K562 (cell line): ENCODE measurements around the gene IL1RN. TPM values are rescaled to one million over a fixed set of nuclear protein-coding genes. Genes with fewer than 3 reads are reported as not detected.

Experiments
- BRD4 ChIP-seq: fragments of 200-600 bp; sonication (generic); IDR thresholded peaks from 2 replicates; pipeline ENCODE4 v1.6.1; 2017; ENCODE audit warnings: inconsistent platforms
- CBX3 ChIP-seq, 2 experiments: IDR thresholded peaks; 1 replicate in 1 of 2; 2 replicates in 1 of 2; pipeline ENCODE4 v1.6.1; 2012; ENCODE audit warnings: inconsistent platforms in 2 of 2, low read length in 2 of 2, borderline replicate concordance in 1 of 2, control low read depth in 1 of 2
- DPF2 ChIP-seq: fragments of 450-650 bp; IDR thresholded peaks from 2 replicates; pipeline ENCODE4 v1.6.1; 2016
- ERF ChIP-seq: fragments of 450-650 bp; formaldehyde crosslinking; IDR thresholded peaks from 2 replicates; pipeline ENCODE4 v1.4.0; 2020; ENCODE audit warnings: mild to moderate bottlenecking, mixed read lengths
- ESRRB ChIP-seq: fragments of 250-450 bp; sonication (Bioruptor Pico); IDR thresholded peaks from 2 replicates; pipeline ENCODE4 v1.5.0; 2020; ENCODE audit warnings: mild to moderate bottlenecking, moderate library complexity, borderline replicate concordance
- MIER1 ChIP-seq: fragments of 450-650 bp; IDR thresholded peaks from 2 replicates; pipeline ENCODE4 v1.6.1; 2016; ENCODE audit warnings: antibody characterized with exemption, mild to moderate bottlenecking, low read depth
- NCOR1 ChIP-seq: fragments of 450-650 bp; IDR thresholded peaks from 2 replicates; pipeline ENCODE4 v1.6.1; 2016; ENCODE audit warnings: mild to moderate bottlenecking, moderate library complexity
- SMAD4 ChIP-seq: fragments of 250-450 bp; sonication (Bioruptor Pico); conservative IDR thresholded peaks from 2 replicates; pipeline ENCODE4 v1.8.0; 2021; ENCODE audit warnings: inconsistent platforms, mild to moderate bottlenecking, moderate library complexity
- TAF7 ChIP-seq: fragments of 450-650 bp; IDR thresholded peaks from 2 replicates; pipeline ENCODE4 v1.6.1; 2016; ENCODE audit warnings: missing genetic modification characterization, missing compliant biosample characterization
- TOE1 ChIP-seq, 2 experiments: fragments of 450-650 bp in 1 of 2; sonication (generic) in 1 of 2; formaldehyde crosslinking in 1 of 2; IDR thresholded peaks; 2 replicates each; pipeline versions ENCODE4 v1.7.1 to v1.8.0; 2016 to 2022; ENCODE audit warnings: borderline replicate concordance in 2 of 2, mild to moderate bottlenecking in 2 of 2, antibody characterized with exemption in 1 of 2, inconsistent platforms in 1 of 2, low read depth in 1 of 2, missing genetic modification reagents in 1 of 2, moderate library complexity in 1 of 2
- ZBTB11 ChIP-seq, 3 experiments: fragments of 200-800 bp in 1 of 3; fragments of 250-450 bp in 1 of 3; fragments of 450-650 bp in 1 of 3; sonication (Bioruptor Pico) in 1 of 3; sonication (Bioruptor generic) in 1 of 3; formaldehyde crosslinking in 1 of 3; IDR thresholded peaks; 2 replicates each; pipeline versions ENCODE4 v1.6.1 to v1.8.0; 2016 to 2022; ENCODE audit warnings: mild to moderate bottlenecking in 2 of 3, missing genetic modification characterization in 2 of 3, missing compliant biosample characterization in 1 of 3, moderate library complexity in 1 of 3
- ZBTB40 ChIP-seq, 2 experiments: fragments of 450-650 bp in 1 of 2; sonication (generic) in 1 of 2; formaldehyde crosslinking in 1 of 2; IDR thresholded peaks; 2 replicates each; pipeline versions ENCODE4 v1.7.1 to v1.9.0; 2016 to 2022; ENCODE audit warnings: inconsistent platforms in 1 of 2, mild to moderate bottlenecking in 1 of 2, missing genetic modification reagents in 1 of 2
- ZNF668 ChIP-seq: fragments of 250-450 bp; sonication (Bioruptor Pico); IDR thresholded peaks from 2 replicates; pipeline ENCODE4 v1.8.0; 2022; ENCODE audit warnings: mild to moderate bottlenecking, inconsistent platforms
- polyA plus RNA-seq, 8 experiments: library from polyadenylated mRNA; depleted of rRNA in 4 of 8; stranded (reverse) in 5 of 8; unstranded in 3 of 8; fragments of >200 nt; fragmentation: Nextera tagmentation in 2 of 8; fragmentation: Illumina TruSeq in 1 of 8; extraction: Ambion mirVana in 2 of 8; extraction: Trizol in 1 of 8; gene quantifications; 2 replicates each; pipeline versions ENCODE4 v1.2.1 to v1.2.3, GENCODE V29; 2011 to 2014; ENCODE audit warnings: inconsistent platforms in 1 of 8, missing spikeins in 1 of 8
- total RNA-seq, 7 experiments: library from RNA; depleted of rRNA in 6 of 7; stranded (reverse); fragments of >200 nt in 6 of 7; fragmentation: Illumina TruSeq in 2 of 7; extraction: Trizol in 2 of 7; gene quantifications; 2 replicates each; pipeline versions ENCODE4 v1.2.1 to v1.2.3, GENCODE V29; 2011 to 2021; ENCODE audit warnings: low replicate concordance in 1 of 7

The IL1RN gene
- total and polyA plus RNA-seq, 9 of the 15 experiments (the other 6 are each of a cell fraction or from before 2014, with no cell fraction given): 0.13 TPM; not detected in 8

GRCh38 chr2:113173542-113174375 lies 46.4 kb downstream of the IL1RN start, which contains the start of gene PSD4 (continued):
- TF ChIP-seq ERF (0 out of 2 replicates have a peak, but pooled peaks have one; percentile 66), NCOR1 (peak; percentile 39), BRD4 (peak; percentile 29; the same call in 1 of the 2 replicates), DPF2 (peak; percentile 72), SMAD4 (CRISPR knock-in tag) (peak; percentile 49; the same call in 1 of the 2 replicates), ESRRB (no peak), ZNF668 (no peak), MIER1 (0 out of 2 replicates have a peak, but pooled peaks have one; percentile 28), TAF7 (tag) (no peak), CBX3 (IDR thresholded peaks at IDR 0.05; ENCODE audit: borderline replicate concordance in 1 of 2, low read length in 2 of 2) (peak in 1 of 2 experiments; percentile 65; a peak in 1 of 3 replicates), ZBTB11 (CRISPR knock-in tag; IDR thresholded peaks at IDR 0.05) (peak in 2 of 3 experiments; percentile 46 to 91; a peak in 2 of 6 replicates), ZBTB40 (IDR thresholded peaks at IDR 0.05) (peak; percentile 86), ZBTB40 (CRISPR knock-in tag; IDR thresholded peaks at IDR 0.05) (no peak), TOE1 (IDR thresholded peaks at IDR 0.05; ENCODE audit: borderline replicate concordance) (0 out of 2 replicates have a peak, but pooled peaks have one; percentile 37), TOE1 (CRISPR knock-in tag; IDR thresholded peaks at IDR 0.05; ENCODE audit: borderline replicate concordance, low read depth) (no peak)
